Stimulated activated CD8-positive, alpha-beta memory T cell treated with anti-CD3 and anti-CD28 coated beads, Interleukin-4, amount 100 ng/mL, for 24 hours (primary cell): ENCODE data around the gene HDAC4.

Experiments used
- DNase-seq: peaks from one replicate; pipeline ENCODE4 v3.0.0-alpha.2; 2020; ENCODE audit warnings: low read depth

Gene HDAC4

GRCh38 chr2:239026711-239027361, 374.0 kb downstream of the HDAC4 start:
- no peak for DNase-seq

- DNase-seq: no peak
These were observed 374.8 kb downstream of the HDAC4 start for GRCh38 chr2:239025951-239026461.

DNA sequence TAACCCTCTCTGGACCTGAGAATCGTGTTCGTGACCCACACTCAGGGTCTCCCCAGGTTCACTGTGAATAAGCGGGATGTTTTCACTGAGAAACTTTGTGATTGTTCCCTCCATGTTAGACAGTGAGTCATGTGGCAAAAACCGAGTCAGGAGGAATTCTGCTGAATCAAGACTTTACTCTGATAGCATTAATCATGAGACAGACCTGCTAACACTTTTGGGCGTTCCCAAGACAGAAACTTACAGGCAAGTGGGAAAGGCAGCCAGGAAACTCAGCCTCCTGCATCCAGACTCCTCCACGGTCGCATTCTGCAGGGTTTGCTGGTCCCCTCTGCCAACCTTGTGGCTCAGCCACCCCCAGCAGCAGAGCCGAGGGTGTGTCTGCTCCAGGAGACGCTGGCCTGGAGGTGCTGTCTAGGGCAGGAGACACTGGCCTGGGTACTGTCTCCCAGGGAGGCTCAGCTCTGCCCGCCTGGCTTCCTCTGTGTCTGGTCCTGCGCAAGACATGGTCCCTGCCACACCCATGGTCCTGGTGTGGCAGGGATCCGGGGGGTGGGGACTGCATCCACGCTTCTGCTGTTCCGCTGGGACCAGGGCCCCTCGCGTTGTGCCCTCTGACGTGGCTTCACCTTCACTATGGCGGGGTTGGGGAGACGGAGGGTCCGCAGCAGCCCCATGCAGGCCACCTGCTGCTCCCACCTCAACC, 375.6 kb downstream of the HDAC4 start:
- DNase-seq: no peak

- DNase-seq: no peak
These were observed 376.6 kb downstream of the HDAC4 start for GRCh38 chr2:239024226-239024625.

GRCh38 chr2:239022437-239023260, 378.2 kb downstream of the HDAC4 start:
- no peak for DNase-seq

- DNase-seq: no peak
These were observed 379.0 kb downstream of the HDAC4 start for GRCh38 chr2:239021651-239022436.

GRCh38 chr2:239021224-239021623, 379.6 kb downstream of the HDAC4 start:
- DNase-seq: no peak

- DNase-seq: no peak
These were observed 380.2 kb downstream of the HDAC4 start for GRCh38 chr2:239020541-239021041.

GRCh38 chr2:239019183-239019581, 381.6 kb downstream of the HDAC4 start:
- DNase-seq: no peak

DNA sequence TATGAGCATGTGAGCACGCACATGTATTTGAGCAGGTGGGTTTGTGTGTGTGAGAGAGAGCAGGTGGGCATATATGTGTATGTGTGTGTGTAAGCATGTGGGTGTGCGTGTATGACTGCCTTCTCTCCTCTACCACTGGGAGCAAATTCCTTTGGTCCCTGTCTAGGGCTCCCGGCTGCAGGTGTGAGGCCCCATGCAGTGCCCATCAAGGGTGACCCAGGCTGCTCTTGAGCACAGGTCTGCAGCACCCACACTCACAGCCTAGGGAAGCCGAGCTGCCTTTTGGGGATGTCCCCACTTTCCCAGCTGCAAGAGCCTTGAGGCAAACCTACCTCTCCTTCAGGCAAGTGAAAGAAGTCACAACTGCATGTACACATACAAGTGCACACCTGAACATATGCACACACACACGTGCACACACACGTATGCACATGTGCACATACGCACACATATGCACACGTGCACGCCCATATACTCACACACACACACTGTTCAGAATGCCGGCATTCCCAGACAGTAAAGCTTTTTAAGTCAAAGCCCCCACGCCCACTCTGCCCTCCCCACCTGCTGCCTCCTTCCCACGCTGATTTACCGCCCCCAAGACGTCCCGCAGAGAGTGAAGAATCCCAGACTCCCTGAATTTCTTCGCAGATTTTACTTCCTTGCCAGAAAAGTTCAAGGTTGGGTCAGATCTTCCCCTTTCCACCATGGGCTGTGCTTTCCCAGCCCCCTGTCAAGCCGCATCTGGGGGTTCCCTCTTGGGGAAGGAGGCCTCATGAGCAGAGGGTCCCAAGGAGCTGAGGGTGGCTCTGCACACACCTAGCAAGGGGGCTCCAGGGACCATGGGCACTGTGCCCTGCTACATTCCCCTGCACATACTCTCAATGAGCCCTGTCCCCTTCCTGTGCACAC, 382.3 kb downstream of the HDAC4 start:
- no peak for DNase-seq

DNA sequence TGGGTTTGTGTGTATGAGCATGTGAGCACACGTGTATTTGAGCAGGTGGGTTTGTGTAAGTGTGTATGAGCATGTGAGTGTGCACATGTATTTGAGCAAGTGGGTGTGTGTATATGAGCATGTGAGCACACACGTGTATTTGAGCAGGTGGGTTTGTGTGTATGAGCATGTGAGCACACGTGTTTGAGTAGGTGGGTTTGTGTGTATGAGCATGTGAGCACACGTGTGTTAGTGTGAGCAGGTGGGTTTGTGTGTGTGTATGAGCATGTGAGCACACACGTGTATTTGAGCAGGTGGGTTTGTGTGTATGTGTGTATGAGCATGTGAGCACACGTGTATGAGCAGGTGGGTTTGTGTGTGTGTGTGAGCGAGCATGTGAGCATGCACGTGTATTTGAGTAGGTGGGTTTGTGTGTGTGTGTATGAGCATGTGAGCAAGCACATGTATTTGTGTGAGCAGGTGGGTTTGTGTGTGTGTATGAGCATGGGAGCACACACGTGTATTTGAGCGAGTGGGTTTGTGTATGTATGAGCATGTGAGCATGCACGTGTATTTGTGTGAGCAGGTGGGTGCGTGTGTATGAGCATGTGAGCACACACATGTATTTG, 383.2 kb downstream of the HDAC4 start:
- no peak for DNase-seq

DNA sequence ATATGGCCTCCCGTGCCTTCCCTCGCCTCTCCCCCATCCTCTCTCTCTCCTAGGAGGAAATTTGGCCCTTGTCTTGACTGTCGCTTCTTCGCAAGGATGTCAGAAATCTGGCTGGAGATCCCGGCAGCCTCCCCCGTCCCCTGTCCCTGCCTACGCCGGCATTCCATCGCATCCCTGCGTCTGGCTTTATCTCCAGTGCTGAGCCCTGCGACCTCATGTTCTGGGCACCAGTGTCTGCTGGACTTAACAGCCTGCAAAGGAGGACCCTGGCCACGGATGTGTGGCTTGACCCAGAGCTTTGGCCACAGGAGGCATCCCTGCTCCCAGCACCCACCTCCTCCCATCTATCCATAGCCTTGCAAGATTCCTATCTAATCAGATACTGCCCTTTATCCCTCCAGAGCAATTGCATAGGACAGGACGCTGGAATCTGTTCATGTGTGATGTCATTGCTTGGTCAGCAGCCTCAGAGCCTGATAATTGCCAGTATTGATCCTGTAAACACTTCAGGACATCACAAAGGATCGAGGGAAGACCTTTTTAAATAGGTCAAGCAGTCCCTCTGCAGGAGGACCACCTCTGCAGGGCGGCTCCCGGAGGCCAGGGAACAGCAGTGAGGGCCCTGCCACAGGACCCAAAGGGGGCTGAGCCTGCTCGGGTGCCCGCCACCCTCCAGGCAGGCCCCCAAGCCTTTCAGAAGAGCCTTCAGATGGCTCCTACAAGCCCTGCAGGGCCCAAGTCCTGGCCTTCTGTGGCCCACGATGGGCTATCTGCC, 384.7 kb downstream of the HDAC4 start:
- DNase-seq: no peak

DNA sequence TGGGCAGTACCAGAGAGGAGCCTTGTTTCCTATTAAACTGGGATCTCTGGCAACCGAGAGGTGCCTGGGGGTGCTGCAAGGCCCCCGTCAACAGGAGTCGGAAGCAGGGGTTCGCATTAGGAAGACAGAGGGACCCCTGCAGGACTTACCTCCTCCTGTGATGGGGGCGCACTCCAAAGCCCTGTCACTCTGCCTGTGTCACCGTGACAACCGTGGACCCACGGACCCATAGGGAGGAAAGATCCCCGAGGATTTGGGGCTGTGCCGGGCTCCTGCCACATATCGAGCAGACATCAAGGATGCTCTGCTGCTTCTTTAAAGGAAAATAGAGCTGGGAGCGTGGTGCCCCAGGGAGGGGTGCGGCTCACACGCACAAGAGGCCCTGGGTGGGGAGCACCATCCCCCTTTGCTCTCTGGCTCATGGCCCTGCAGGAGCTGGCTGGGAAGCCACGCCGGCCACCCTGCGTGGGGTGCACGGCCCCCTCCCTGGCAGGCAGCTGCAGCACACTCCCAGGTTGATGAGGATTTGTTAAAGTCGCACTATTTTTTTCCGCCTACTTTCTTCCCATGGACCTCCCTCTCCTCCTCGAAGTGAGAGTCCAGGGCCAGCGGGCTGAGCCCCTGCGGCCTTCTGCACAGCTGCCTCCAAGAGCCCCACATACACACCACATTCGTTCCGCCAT, 385.5 kb downstream of the HDAC4 start:
- no peak for DNase-seq

- no peak for DNase-seq
These were observed 386.2 kb downstream of the HDAC4 start for GRCh38 chr2:239014458-239015217.

GRCh38 chr2:239013678-239013976, 387.2 kb downstream of the HDAC4 start:
- DNase-seq: no peak

DNA sequence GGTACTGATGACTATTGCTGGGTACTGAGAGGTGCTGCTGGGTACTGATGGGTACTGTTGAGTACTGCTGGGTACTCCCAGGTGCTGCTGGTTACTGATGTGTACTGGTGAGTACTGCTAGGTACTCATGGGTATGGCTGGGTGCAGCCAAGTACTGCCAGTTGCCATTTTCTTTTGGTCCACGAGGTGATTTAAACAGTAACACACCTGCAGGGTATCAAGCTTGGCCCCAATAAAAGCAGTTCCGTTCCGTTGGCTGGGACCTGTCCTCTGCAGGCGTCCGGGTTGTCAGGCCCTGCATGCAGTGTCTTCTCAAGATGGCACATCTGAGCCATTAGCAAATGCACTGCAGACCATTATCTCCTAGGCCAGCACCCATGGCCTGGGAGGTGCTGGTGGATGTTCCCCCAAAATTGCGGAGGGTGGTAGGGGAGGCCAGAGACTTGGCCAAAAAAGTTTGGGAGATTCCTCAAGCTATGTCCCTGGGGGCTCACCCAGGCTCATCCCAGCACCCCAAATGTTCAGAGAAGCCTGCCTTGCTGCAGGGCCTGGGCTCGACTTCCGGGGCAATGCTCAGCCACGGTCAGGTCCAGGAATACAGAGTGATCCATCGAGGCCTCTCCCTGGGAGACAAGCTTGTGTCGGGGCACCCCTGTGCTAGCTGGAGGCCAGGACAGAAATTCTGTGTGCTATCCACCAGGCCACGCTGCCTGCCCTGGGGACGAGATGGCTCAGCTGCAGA, 387.7 kb downstream of the HDAC4 start:
- DNase-seq: no peak

GRCh38 chr2:239012228-239012627, 388.6 kb downstream of the HDAC4 start:
- no peak for DNase-seq

GRCh38 chr2:239009589-239009961, 391.2 kb downstream of the HDAC4 start:
- no peak for DNase-seq
